ENCODE measurements around the gene ELN. TPM values are rescaled to one million over a fixed set of nuclear protein-coding genes. Genes with fewer than 3 reads are reported as not detected.

ELN gene
- polyA plus RNA-seq, 1 experiment, result 619 TPM

DNA sequence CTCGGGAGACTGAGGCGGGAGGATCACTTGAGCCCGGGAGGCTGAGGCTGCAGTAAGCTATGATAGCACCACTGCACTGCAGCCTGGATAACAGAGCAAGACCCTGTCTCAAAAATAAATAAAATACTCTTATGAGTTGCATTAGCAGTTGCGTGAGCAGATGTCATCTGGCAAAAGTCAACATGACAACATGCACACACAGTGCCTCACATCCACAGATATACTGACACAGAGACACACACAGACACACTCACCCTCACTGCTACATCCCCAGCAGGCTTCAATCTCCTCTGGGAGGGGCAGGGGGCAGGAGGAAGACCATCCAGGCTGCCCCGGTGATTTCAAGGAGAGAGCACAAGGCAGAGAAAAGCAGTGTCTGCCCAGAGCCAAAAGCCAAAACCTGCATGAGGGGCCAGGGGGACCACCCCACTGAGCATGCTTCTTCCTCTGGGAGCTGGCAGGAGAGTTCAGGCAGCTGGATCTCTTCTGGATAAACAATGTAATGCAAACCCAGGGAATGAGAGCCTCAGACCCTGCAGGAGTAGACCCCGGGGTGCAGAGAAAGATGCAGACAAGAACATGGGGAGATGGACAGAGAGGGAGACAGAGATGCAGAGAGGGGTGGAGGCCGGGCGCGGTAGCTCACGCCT lies 9.6 kb upstream of the ELN start:
- ChIA-PET CTCF (interaction anchor here (0.6 to 6.0 kb wide), 3 partner anchors 8 to 145 kb away, joined by 3 to 43 read pairs (median 4); partner anchors contain the start of gene ELN), POLR2A (no interaction called here)
- no peak for DNase-seq (ENCODE audit: low read depth)

DNA sequence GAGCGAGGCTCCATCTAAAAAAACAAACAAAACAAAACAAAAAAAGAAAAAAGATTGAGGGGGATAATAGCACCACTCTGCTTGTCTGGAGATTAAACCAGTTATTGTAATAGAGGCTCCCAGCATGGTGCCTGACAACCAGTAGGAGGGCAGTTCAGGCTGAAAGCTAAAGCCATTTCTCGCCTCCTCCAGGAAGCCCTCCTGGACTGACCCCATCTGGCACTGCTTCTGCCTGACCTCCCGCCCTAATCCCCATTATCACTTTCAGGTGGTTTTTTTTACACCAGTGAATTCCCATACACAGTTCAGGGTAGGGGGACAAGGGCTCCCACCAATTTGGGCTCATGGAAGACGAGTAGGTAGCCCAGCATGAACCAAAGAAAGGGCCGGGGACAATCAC lies 8.8 kb upstream of the ELN start:
- H3K36me3 ChIP-seq (ENCODE audit: control insufficient read depth, insufficient read depth, low read length), result no peaks in the 10 kb centered on the region
- no peak for DNase-seq (ENCODE audit: low read depth)
- CTCF ChIA-PET, result interaction anchor here (0.6 to 0.9 kb wide), 3 partner anchors 8 to 146 kb away, joined by 3 to 4 read pairs (median 3); no protein-coding TSS in a partner anchor
- H3K27me3 ChIP-seq (ENCODE audit: control insufficient read depth, insufficient read depth, low read length), result no peaks in the 10 kb centered on the region
- POLR2A ChIA-PET, result no interaction called here
- TF ChIP-seq, protein P1, sequence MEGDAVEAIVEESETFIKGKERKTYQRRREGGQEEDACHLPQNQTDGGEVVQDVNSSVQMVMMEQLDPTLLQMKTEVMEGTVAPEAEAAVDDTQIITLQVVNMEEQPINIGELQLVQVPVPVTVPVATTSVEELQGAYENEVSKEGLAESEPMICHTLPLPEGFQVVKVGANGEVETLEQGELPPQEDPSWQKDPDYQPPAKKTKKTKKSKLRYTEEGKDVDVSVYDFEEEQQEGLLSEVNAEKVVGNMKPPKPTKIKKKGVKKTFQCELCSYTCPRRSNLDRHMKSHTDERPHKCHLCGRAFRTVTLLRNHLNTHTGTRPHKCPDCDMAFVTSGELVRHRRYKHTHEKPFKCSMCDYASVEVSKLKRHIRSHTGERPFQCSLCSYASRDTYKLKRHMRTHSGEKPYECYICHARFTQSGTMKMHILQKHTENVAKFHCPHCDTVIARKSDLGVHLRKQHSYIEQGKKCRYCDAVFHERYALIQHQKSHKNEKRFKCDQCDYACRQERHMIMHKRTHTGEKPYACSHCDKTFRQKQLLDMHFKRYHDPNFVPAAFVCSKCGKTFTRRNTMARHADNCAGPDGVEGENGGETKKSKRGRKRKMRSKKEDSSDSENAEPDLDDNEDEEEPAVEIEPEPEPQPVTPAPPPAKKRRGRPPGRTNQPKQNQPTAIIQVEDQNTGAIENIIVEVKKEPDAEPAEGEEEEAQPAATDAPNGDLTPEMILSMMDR (IDR thresholded peaks at IDR 0.05; ENCODE audit: insufficient read depth, low read depth, low read length), result no peak
- no peak overlapping the region for H3K4me3 ChIP-seq (ENCODE audit: low read depth, low read length)

More for the DNA sequence above, 9.6 kb upstream of the ELN start:
- H3K4me3 ChIP-seq (ENCODE audit: low read depth, low read length), result no peak overlapping the region
- TF ChIP-seq, protein P1 (IDR thresholded peaks at IDR 0.05; ENCODE audit: insufficient read depth, low read depth, low read length), result no peak
- no peaks in the 10 kb centered on the region for H3K27me3 ChIP-seq (ENCODE audit: control insufficient read depth, insufficient read depth, low read length)
- H3K36me3 ChIP-seq (ENCODE audit: control insufficient read depth, insufficient read depth, low read length), result no peaks in the 10 kb centered on the region

GRCh38 chr7:74020390-74020789 lies 7.6 kb upstream of the ELN start:
- H3K27me3 ChIP-seq (ENCODE audit: control insufficient read depth, insufficient read depth, low read length), result no peaks in the 10 kb centered on the region
- DNase-seq (ENCODE audit: low read depth), result no peak
- ChIA-PET CTCF (interaction anchor here (1.1 kb wide), 1 partner anchor 155 kb away, joined by 3 read pairs; no protein-coding TSS in a partner anchor), POLR2A (no interaction called here)
- TF ChIP-seq, protein P1 (IDR thresholded peaks at IDR 0.05; ENCODE audit: insufficient read depth, low read depth, low read length), result no peak
- no peak overlapping the region for H3K4me3 ChIP-seq (ENCODE audit: low read depth, low read length)
- no peaks in the 10 kb centered on the region for H3K36me3 ChIP-seq (ENCODE audit: control insufficient read depth, insufficient read depth, low read length)

GRCh38 chr7:74021546-74022320 lies 6.2 kb upstream of the ELN start:
- TF ChIP-seq, protein P1 (IDR thresholded peaks at IDR 0.05; ENCODE audit: insufficient read depth, low read depth, low read length), result no peak
- no peak for DNase-seq (ENCODE audit: low read depth)
- POLR2A ChIA-PET, result no interaction called here
- Histone ChIP-seq H3K36me3 (ENCODE audit: control insufficient read depth, insufficient read depth, low read length) (no peaks in the 10 kb centered on the region), H3K27me3 (ENCODE audit: control insufficient read depth, insufficient read depth, low read length) (no peaks in the 10 kb centered on the region), H3K4me3 (ENCODE audit: low read depth, low read length) (no peak overlapping the region)
- CTCF ChIA-PET, result interaction anchor here (0.8 to 1.0 kb wide), 2 partner anchors 11 to 156 kb away, joined by 3 read pairs; no protein-coding TSS in a partner anchor

- Histone ChIP-seq H3K36me3 (ENCODE audit: control insufficient read depth, insufficient read depth, low read length) (no peaks in the 10 kb centered on the region), H3K4me3 (ENCODE audit: low read depth, low read length) (no peak overlapping the region), H3K27me3 (ENCODE audit: control insufficient read depth, insufficient read depth, low read length) (no peaks in the 10 kb centered on the region)
- ChIA-PET CTCF (interaction anchor here (0.5 to 1.0 kb wide), 2 partner anchors 36 to 156 kb away, joined by 3 read pairs; no protein-coding TSS in a partner anchor), POLR2A (no interaction called here)
- TF ChIP-seq, protein P1 (IDR thresholded peaks at IDR 0.05; ENCODE audit: insufficient read depth, low read depth, low read length), result no peak
- no peak for DNase-seq (ENCODE audit: low read depth)
Observed at GRCh38 chr7:74022507-74022906, 5.5 kb upstream of the ELN start.
